ENCODE results near the gene ZNF267. TPM values are rescaled to one million over a fixed set of nuclear protein-coding genes. Genes with fewer than 3 reads are reported as not detected.

ZNF267 gene
- 40.4 and 53.1 TPM in 2 replicates for total RNA-seq

DNA sequence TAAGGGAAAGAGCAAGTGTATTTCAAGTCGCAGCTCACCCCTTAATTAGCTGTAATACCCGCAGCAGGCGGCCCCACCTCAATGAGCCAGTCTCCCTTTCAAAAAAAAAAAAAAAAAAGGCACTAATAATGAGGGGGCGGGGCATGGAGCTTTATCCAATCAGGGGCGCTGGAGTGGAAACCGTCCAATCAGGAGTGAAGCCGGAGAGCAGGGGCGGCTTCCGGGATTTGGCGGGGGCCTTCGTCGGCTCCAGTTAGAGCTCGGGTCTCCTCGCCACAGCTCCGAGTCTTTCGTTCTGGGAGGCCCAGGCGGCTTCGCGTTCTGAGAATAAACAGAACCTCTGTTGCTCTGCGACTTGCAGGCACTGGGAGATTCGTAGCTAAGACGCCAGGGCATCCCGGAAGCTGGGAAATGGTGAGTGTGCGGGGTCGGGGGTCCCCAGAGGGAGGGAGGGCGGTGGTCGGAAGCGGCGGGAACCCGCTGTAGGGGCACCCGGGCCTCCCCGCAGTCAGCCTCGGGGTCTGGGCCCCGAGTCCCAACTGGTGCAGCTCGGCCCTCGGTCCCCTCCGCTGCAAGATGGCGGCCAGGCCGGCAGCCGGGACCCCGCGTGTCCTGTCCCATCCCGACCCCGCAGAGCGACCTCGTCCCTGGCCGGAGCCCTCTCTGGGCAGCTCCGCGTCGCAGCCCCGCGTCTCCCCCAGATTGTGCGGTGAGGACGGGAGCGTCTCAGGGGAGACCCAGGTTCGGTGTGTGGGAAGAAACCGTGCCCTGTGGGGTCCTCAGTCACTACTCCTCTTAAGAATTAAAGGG, at the start of gene ZNF267:
ZNF267 (plus strand) TSS at position 252 of the 810 bp plus-strand sequence; CDS start at position 412, 160 bp downstream.

Small RNA genes lying within 50 kb of the gene (small RNA-seq; reads per million reads assigned to genes)
- gene AC034105.2 (not detected), gene AC034105.4 (not detected)

Data from thoracic aorta endothelial cell (primary cell).